NOMO-1 treated with DMSO at 0.1 percent for 48 hours (cell line): ENCODE measurements around the gene TSPAN14.

Source experiments
- DNase-seq: peaks from one replicate; lab custom pipeline; 2025; ENCODE audit not compliant: unreplicated experiment; lab: John Stamatoyannopoulos, UW

TSPAN14 gene

GRCh38 chr10:80486785-80487420 is 32.8 kb downstream of the TSPAN14 start:
- no peak for DNase-seq

DNA sequence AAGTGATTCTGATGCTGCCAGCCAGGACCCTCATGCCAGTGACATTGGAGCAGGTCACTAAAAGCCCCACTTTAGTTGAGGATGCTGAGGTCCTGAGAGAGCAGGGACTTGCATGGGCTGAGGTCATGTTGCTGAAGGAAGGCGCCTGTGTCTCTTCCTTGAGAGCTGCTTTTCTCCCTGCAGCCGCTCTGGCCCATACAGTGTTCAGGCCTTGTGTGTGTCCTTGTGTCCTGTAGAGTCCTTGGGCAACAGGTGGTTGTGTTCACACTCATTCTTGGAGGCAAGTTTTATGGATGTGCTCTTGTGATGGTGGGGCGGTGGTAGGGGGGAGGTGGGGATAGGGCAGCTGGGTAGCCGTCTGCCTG is 33.3 kb downstream of the TSPAN14 start:
- DNase-seq, result no peak

DNA sequence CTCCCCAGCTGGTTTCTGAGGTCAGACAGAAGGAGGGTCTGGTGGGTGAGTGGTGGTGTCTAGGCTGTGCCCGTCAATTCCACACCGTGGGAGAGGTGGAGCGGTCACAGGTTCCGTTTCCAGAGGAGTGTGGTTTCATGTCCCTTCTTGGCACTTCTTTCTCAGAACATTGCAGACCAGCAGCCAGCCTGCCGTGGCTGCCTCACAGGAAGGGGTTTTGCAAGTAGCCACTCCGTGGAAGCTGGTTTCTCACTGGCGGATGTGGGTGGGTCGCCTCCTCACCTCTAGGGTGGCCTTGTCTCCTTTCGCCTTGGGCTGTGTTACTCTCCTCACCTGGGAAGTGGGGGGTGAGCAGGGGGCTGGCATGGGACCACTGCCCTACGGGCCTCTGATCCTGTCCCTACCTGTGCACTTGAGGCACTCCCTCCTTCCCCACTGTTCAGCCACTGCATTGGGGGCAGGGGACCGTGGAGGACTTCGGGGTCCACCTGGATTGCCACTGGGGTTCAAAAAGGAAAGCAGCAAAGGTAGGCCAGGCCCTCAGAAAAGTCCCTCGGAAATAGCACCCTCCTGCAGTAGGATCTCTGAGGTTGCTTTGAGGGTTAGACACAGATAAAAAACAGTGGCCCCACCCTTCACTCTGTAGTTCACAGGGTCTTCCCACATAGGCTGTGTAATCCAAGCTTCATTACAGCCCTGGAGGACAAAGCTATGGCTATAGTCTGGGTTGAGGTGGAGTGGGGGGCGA is 33.9 kb downstream of the TSPAN14 start:
- peak; percentile 60 for DNase-seq

GRCh38 chr10:80488539-80489066 is 34.5 kb downstream of the TSPAN14 start:
- DNase-seq, result no peak

DNA sequence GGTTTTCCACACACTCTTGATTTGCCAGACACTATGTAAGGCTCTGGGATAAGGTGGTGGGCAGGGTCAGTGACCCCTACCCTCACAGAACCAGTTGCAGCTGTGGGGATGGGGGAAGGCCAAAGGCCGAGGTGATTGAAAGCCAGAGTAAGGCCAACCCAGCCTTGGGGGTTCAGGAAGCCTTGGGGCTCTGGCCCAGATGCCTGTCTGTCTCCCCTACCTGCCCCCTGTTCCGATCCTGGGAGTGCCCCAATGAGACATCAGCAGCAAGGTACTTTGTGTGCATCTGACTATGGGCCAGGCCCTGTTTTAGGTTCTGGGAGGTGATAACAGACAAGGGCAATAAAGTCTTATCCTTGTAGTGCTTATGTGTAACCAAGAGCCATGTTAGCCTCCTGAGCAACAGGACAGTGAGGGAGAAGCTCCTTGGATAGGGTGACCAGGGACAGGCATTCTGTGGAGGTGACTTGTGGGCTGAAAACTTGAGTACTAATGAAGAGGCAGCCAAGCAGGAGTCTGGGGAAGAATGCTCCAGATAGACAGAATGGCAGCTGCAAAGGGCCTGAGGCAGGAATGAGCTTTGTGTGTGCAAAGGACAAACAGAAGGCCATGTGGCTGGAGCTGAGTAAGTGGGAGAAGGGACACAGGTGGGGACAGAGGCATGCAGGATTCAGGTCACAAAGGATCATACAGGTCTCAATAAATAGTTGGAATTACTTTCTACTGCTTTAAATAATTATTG is 35.4 kb downstream of the TSPAN14 start:
- DNase-seq, result no peak

- DNase-seq, result peak; percentile 43
Observed at GRCh38 chr10:80491251-80492102, 37.4 kb downstream of the TSPAN14 start.

- no peak for DNase-seq
Observed at GRCh38 chr10:80492848-80493521, 38.9 kb downstream of the TSPAN14 start.

DNA sequence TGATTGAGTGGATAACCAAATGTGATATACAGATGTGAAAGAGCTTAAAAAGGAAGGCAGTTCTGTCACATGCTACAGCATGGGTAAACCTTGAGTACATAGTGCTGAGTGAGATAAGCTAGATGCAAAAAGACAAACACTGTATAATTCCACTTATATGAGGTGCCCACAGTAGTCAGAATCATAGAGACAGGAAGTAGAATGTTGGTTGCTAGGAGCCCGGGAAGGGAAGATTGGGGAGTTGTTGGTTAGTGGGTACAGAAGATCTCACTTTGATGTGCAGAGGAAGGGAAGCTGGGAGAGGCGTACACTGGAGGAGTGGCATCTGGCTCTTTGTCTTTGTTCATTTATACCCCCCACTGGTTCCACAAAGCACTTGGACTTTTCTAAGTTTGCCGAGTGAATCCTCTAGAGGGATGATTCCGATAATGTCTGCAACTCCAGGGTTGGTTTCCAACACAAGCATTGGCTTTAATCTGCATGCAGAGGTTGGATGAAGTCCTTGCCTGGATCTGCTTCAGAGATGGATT is 39.5 kb downstream of the TSPAN14 start:
- peak; percentile 11 for DNase-seq

DNA sequence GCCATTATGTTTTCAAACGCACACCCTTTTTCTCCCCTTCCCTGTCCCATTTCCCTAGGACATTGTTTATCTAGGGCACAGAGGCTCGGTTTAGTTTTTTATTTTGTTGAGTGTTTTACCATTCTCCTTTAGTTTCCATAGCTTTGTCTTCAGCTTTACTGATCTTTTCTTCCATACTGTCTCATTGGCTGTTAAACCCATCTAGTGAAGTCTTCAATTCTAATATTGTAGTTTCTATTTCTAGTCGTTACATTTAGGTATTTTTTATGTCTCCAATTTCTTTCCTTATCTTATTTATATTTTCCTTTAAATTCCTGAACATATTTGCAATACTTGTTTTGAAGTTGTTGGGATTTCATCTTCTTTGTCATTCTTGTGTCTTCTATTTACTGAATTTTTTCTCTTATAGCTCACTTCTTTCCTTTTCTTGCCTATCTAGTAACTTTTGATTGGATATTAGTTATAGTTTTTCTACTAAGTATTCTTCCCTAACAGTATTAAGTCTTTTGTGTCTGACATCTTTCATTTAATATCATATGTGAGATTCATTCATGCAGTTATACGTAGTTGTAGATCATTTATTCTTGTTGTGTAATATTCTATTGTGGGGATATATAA is 42.6 kb downstream of the TSPAN14 start:
- DNase-seq, result no peak

DNA sequence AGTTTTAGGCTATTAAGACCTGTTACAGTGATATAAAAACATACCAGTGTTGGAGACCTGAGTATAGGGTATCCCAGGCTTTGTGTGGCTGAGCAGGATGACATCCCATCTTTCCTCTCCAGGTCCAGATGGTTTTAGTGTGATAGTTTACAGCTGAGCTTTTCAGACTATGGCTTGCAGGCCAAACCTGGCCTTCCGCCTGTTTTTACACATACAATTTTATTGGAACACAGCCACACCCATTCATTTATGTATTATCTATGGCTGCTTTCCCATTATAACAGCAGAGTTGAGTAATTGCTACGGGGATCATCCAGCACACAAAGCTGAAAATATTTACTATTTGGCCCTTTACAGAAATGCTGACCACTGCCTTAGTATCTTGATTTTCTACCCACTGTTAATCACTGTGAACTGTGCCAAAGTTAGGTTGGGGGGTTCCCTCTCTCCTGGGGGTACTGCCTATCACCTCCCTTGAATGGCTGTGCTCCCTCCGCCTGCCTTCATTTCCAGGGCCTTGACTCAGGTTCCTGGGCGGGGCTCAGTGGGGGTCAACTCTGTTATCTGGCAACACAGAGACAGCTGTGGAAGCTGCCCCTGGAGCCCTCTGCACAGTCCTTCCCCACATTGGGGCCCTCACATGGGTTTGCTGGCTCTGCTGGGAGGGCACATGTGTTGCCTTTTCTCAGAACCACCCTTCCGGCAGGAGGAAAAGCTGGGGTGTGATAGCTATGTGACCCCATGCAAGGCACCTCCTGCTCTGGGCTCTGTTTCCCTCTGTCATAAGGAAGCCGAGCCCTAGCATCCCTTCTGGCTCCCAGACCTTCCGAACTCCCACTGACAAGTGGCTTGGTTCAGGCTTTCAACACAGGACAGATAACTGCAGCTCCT is 43.3 kb downstream of the TSPAN14 start:
- no peak for DNase-seq

- no peak for DNase-seq
Observed at GRCh38 chr10:80498078-80498832, 44.1 kb downstream of the TSPAN14 start.

GRCh38 chr10:80498833-80499741 is 45.0 kb downstream of the TSPAN14 start:
- peak; percentile 94 for DNase-seq

- no peak for DNase-seq
Observed at GRCh38 chr10:80500572-80501380, 46.7 kb downstream of the TSPAN14 start.

DNA sequence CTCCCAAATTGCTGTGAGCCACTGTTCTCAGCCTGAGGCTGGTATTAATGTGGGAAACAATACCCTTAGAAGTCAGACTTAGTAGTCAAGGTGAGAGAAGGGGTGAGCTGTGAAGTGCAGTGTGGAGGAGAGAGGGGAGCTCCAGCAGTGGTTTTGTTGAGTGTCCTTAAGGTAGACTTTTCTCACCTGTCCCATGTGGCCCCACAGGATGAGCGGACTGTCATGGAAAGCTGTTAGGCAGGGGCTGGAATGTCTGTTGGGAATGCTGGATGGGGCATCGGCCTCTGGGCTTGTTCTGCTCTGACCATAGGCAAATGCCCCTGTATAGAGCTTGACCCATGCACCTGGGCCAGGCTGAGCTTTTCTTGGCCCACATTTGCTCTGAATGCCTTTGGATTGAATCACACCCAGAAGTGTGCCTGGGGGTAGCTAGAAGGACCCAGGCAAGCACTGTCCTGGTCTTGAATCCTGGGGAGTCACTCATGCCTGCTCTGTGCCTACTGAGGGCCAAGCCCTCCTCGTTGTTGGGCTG is 47.3 kb downstream of the TSPAN14 start:
- no peak for DNase-seq

DNA sequence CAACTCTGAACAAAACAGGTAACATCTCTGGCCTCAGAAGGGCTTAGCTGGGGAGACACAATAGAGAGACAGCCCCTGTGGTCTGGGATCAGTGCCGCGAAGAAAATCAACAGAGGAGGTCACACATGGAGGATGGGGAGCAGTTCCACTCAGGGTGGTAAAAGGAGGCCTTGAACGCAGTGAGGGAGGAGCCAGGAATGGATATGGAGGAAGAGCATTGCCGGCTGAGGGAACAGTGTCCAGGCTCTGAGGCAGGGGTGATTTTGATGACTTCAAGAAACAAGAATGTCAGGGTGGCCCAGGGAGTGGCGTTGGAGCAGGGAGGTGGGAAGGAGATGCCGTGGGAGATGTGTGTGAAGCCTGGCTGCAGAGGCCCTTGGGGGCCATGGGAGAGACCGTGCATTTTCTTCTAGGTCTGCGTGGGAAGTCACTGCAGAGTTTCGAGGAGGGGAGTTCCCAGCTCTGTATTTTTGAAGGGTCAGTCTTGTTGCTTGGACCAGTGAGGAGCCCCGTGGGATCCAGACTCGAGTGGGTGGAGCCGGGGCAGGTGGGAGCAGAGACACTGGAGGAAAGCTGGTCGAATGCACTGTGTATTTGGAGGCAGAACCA is 47.9 kb downstream of the TSPAN14 start:
- DNase-seq, result no peak
